ENCODE data around the gene FBXL13.
"Not testable (repeated sequence)": the region's sequence is repeated elsewhere in the genome, so short reads cannot be mapped to it uniquely, and the experiment has no call there.

The FBXL13 gene

DNA sequence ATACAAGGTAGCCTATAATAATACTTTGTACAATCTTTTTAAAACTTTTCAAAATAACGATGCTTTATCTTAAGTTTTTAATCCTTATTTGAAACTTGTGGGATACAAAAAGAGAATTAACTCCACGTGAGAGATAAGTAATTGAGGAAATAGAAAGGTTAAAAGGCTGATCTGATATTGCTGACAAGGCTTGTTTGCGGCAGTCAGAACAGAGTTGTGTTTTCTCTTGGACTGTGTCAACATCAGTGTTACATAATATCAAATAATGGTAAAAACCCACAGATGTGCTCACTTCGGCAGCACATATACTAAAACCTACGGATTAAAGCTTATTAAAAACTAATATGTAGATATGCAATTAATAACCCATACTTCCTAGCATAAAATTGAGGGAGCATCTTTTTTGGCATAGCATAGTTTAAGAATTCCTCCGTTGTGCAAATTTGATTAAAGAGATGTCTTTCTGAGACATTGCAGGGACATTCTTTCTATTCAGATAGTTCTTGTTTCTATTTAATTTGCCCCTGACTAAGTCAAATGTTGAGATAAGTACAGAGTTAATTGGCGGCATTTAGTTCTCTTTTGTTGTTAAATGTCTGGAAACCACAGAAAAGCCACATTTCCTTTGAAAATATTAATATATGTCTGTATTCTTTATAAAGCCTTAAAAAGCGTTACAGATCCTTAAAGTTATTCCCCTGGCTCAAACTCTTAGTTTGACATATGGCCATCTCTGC is 262.5 kb downstream of the FBXL13 start:
- DNase-seq: no peak

- DNase-seq: no peak
These were observed 263.7 kb downstream of the FBXL13 start for GRCh38 chr7:102810916-102811315.

- no peak for DNase-seq
These were observed 268.0 kb downstream of the FBXL13 start for GRCh38 chr7:102806613-102807012.

DNA sequence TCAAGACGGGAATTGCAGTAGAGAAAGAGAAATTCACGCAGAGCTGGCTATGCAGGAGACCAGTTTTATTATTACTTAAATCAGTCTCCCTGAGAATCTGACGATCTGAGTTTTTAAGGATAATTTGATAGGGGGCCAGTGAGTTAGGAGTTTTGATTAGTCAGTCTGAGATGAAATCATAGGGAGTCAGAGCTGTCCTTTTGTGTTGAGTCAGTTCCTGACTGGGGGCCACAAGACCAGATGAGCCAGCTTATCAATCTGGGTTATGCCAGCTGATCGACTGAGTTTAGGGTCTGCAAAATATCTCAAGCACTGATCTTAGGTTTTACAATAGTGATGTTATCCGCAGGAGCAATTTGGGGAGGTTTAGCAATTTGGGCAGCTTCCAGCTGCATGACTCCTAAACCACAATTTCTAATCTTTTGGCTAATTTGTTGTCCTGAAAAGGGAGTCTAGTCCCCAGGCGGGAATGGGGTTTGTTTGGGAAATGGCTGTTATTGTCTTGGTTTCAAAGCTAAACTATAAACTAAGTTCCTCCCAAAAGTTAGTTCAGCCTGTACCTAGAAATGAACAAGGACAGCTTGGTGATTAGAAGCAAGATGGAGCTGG is 278.5 kb downstream of the FBXL13 start:
- not testable (repeated sequence) for DNase-seq

DNA sequence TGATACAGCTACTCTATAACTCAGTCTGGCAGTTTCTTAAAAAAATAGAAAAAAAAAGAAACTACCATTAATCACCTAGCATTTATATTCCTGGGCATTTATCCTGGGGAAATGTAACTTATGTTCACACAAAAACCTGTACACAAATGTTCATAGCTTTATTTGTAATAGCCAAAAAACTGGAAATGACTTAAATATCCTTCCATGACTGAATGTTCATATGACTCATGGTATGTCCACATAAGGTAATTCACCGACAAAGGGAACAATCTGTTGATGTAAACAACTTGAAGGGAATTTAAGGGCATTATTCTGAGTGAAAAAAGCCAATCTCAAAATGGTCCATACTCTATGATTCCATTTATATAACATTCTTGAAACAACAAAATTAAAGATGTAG is 280.0 kb downstream of the FBXL13 start:
- DNase-seq: not testable (repeated sequence)

DNA sequence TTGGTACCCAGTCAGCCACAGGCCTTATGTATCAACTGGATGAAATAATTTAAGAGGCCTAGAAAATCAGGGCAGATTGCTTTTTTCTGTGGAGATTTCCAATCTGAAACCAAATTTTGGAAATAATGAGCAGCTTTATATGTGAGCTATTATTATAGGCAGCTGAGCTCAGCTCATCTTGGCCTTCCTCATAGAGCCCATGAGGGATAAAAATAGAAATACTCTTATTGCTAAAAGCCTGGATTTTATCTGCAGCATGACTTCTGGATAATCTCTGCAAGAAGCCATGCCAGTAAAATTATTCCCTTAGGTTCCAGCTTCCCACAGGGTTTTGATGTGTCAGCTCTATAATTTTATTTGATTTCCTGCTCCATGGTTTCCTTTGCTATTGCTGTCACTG is 282.8 kb downstream of the FBXL13 start:
- not testable (repeated sequence) for DNase-seq

DNA sequence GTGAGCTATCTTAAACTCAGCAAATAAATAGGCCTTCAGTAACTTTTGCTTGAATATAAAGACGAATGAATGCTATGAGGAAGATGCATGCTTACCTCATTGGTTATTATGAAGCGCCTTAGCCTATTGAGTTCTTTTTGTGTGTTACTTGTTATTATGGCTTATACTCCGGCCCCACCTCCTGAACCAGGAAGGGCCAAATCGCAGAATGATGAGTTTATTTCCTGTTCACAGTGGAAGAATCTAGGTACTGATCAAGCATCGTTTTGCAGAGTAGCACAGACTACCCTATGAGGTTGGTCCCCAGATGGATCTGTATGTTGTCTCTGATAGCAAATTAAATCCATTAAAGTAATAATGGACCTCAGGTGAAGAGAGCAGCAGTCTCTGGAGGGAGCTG is 283.2 kb downstream of the FBXL13 start:
- not testable (repeated sequence) for DNase-seq

DNA sequence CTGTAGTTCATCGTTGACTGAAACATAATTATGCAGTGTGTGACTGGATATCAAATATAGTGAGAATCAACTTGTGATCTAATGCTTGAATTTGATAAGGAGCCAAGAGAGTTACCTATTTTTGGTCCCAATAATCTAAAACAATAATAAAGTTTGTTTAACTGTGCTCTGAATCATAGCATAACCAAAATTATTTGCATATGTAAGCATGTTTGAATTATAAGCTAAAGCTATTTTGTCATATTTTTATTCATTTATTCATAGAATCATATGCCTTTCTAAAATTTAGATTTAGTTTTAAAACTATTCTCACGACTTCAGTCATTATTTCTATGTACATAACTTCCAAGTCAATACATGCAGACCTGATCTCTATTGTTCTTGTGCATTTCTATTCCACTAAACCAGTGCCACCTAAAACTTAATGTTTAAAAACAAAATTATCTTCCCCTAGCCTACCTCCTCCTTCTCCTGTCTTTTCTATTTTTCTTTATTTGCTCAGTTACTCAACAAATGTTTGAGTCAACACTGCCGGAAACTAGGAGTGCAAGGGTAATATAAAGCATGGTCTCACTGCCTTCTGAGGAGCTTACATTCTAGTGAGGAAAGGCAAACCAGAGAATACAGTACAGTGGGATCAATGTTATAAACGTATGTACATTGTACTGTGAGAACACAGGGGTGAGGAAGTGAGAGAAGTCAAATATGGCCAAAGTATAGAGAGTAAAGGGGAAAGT is 284.1 kb downstream of the FBXL13 start:
- not testable (repeated sequence) for DNase-seq

GRCh38 chr7:102788770-102789169 is 285.8 kb downstream of the FBXL13 start:
- not testable (repeated sequence) for DNase-seq

DNA sequence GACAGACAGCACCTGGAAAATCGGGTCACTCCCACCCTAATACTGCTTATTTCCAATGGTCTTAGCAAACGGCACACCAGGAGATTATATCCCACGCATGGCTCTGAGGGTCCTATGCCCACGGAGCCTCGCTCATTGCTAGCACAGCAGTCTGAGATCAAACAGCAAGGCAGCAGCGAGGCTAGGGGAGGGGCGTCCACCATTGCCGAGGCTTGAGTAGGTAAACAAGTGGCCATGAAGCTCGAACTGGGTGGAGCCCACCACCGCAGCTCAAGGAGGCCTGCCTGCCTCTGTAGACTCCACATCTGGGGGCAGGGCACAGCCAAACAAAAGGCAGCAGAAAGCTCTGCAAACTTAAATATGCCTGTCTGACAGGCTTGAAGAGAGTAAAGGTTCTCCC is 293.7 kb downstream of the FBXL13 start:
- not testable (repeated sequence) for DNase-seq

GRCh38 chr7:102778663-102779062 is 295.9 kb downstream of the FBXL13 start:
- not testable (repeated sequence) for DNase-seq

- not testable (repeated sequence) for DNase-seq
These were observed 298.4 kb downstream of the FBXL13 start for GRCh38 chr7:102776217-102776616.

GRCh38 chr7:102770467-102770866 is 304.1 kb downstream of the FBXL13 start:
- DNase-seq: not testable (repeated sequence)

DNA sequence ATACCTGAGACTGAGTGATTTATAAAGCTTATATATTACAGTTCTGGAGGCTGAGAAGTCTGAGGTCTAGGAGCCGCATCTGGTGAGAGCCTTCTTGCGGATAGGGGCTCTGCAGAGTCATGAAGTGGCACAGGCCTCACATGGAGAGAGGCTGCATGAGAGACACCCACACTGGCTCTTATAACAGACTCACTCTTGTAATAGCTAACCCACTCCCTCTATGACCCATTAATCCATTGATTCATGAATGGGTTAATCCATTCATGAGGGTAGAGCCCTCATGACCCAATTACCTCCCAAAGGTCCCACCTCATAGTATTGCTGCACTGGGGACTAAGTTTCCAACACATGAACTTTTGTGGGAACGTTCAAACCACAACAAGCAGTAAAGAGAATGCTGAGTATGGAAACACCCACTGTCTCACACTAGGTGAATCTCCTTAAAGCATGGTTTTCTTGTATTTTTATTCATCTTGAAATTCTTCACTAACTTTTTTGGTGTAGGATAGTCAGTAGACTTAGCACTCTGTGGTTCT is 304.9 kb downstream of the FBXL13 start:
- DNase-seq: not testable (repeated sequence)

GRCh38 chr7:102763295-102763905 is 311.2 kb downstream of the FBXL13 start:
- DNase-seq: not testable (repeated sequence)
